KOPT-K1 (cell line): ENCODE results near the gene RHBDF2.
"Not testable (repeated sequence)": the region's sequence is repeated elsewhere in the genome, so short reads cannot be mapped to it uniquely, and the experiment has no call there.

Experiments used
- H3K27ac ChIP-seq: fragments of 200-600 bp; sonication (generic); 2 replicates; pipeline ENCODE4 v1.5.1; 2016; ENCODE audit warnings: antibody characterized with exemption, mild to moderate bottlenecking, low read depth, low read length; ENCODE audit not compliant: poor library complexity, severe bottlenecking
- H3K36me3 ChIP-seq: fragments of 200-600 bp; sonication (generic); 2 replicates; pipeline ENCODE4 v1.5.1; 2017; ENCODE audit warnings: antibody characterized with exemption, mild to moderate bottlenecking, low read length, moderate library complexity; ENCODE audit not compliant: insufficient read depth
- H3K9me3 ChIP-seq: fragments of 200-600 bp; sonication (generic); 2 replicates; pipeline ENCODE4 v1.5.1; 2017; ENCODE audit warnings: antibody characterized with exemption, low read length, mild to moderate bottlenecking; ENCODE audit not compliant: insufficient read depth, poor library complexity, severe bottlenecking

RHBDF2 gene

GRCh38 chr17:76541739-76542454 lies 40.7 kb upstream of the RHBDF2 start:
- H3K27ac ChIP-seq, result no peak overlapping the region
- no peaks in the 10 kb centered on the region for H3K9me3 ChIP-seq
- H3K36me3 ChIP-seq, result no peaks in the 10 kb centered on the region

GRCh38 chr17:76540381-76541300 lies 39.4 kb upstream of the RHBDF2 start:
- Histone ChIP-seq H3K27ac (no peak overlapping the region), H3K36me3 (no peaks in the 10 kb centered on the region), H3K9me3 (no peaks in the 10 kb centered on the region)

GRCh38 chr17:76539631-76540271 lies 38.5 kb upstream of the RHBDF2 start, which contains the start of gene PRCD:
PRCD (plus strand) TSS chr17:76540044; CDS start chr17:76540142, 98 bp downstream.
- H3K36me3 ChIP-seq, result no peaks in the 10 kb centered on the region
- no peak within 1 kb of the TSS for H3K27ac ChIP-seq
- H3K9me3 ChIP-seq, result no peaks in the 10 kb centered on the region

DNA sequence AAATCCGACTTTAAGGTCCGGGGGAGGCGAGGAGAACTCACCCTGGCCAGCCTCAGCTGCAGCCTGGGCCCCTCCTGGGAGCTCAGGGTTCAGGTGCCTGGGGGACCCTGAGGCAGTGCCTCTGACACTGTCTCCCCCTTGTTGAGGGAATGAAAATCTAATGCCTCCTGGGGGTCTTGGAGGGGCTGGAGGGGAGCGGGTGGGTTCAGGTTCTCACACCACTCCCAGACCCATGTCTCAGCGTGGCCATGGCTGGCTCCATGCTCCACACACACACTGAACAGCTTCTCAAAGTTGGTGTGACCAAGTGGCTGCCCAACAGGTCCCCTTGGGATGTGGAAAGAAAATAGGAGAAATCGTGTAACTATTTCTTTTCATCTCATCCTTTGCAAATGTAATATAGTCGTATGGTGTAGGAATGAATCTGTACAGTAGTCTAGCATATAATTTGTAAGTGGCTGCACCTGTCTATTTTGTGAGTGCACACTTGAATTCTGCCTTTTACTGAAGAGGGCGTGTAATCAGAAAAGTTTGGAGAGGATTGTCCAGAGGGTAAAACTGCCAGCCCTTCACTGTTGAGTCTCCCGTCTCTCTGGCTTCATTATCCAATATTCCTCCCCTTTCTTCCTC lies 37.8 kb upstream of the RHBDF2 start:
- no peaks in the 10 kb centered on the region for H3K36me3 ChIP-seq
- H3K27ac ChIP-seq, result no peak overlapping the region
- no peaks in the 10 kb centered on the region for H3K9me3 ChIP-seq

DNA sequence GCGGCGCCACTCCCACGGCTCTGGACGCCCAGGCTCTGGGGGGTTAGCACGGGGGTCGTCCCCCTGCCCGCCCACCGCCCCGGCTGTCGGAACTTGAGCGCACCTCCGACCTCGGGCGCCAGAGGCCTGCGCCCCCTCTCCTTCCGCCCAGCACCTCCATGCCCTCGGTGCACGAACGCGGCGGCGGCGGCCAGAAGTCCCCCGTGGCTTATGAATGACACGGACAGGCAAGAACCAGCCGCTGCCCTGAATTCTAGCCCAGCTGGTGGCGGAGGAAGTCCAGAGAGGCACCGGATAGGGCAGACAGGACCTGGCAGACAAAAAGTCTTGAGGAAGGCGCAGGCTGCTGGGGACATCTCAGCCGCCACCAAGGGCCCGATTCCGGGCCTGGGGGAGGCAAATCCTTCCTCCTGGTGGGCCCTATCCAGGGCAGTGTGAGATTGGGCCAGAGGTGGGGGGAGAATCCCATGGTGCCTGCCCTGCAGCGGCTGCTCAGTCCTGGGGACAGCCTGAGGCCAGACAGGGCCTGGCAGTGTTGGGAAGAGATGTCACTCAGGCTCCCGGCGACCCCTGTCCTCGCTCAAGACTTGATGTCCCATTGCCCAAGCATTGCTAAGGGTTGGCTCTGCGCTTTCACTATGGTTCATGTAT lies 37.2 kb upstream of the RHBDF2 start:
- Histone ChIP-seq H3K9me3 (no peaks in the 10 kb centered on the region), H3K27ac (no peak overlapping the region)

GRCh38 chr17:76537578-76538280 lies 36.5 kb upstream of the RHBDF2 start, which contains the start of gene CYGB:
CYGB (minus strand) TSS chr17:76537709; CDS start chr17:76537542, 167 bp downstream.
- H3K36me3 ChIP-seq, result no peaks in the 10 kb centered on the region
- H3K27ac ChIP-seq, result no peak within 1 kb of the TSS

More for the DNA sequence above, 37.2 kb upstream of the RHBDF2 start:
- H3K36me3 ChIP-seq, result no peaks in the 10 kb centered on the region

GRCh38 chr17:76537288-76537577 lies 36.0 kb upstream of the RHBDF2 start:
- Histone ChIP-seq H3K36me3 (no peaks in the 10 kb centered on the region), H3K27ac (no peak overlapping the region), H3K9me3 (no peaks in the 10 kb centered on the region)

More at GRCh38 chr17:76537578-76538280, 36.5 kb upstream of the RHBDF2 start, which contains the start of gene CYGB:
- no peaks in the 10 kb centered on the region for H3K9me3 ChIP-seq

- Histone ChIP-seq H3K36me3 (no peaks in the 10 kb centered on the region), H3K27ac (no peak overlapping the region), H3K9me3 (no peaks in the 10 kb centered on the region)
Observed at GRCh38 chr17:76536511-76537287, 35.5 kb upstream of the RHBDF2 start.

GRCh38 chr17:76535788-76536510 lies 34.7 kb upstream of the RHBDF2 start:
- Histone ChIP-seq H3K36me3 (no peaks in the 10 kb centered on the region), H3K27ac (no peak overlapping the region), H3K9me3 (no peaks in the 10 kb centered on the region)

GRCh38 chr17:76534831-76535732 lies 33.9 kb upstream of the RHBDF2 start:
- Histone ChIP-seq H3K9me3 (no peaks in the 10 kb centered on the region), H3K36me3 (no peaks in the 10 kb centered on the region), H3K27ac (no peak overlapping the region)

GRCh38 chr17:76533640-76534359 lies 32.6 kb upstream of the RHBDF2 start:
- not testable (repeated sequence) for H3K36me3 ChIP-seq, H3K9me3 ChIP-seq, H3K27ac ChIP-seq
